ENCODE results near the gene MYF5. TPM values are rescaled to one million over a fixed set of nuclear protein-coding genes. Genes with fewer than 3 reads are reported as not detected.

MYF5 gene
- polyA plus RNA-seq, 1 of the 3 experiments (the other 2 are of a cell fraction): not detected

DNA sequence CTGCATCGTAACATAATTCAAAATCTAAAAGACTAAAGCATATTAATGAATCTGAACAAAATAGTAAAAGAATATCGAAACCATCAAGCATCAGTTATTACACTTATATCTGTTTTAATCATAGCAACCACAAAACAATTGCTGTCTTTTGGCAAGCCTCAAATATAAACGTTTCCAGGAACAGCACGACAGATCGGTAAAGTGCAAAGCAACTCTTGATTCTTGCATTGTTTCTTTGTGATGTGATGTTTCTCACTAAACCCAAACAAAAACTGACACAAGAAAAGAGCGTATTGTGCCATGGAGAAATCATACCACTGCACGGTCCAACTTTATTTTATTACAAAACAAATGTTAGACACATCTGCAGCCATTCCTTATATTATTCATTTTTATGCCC is 18.5 kb upstream of the MYF5 start (continued):
- TF ChIP-seq, protein P1, sequence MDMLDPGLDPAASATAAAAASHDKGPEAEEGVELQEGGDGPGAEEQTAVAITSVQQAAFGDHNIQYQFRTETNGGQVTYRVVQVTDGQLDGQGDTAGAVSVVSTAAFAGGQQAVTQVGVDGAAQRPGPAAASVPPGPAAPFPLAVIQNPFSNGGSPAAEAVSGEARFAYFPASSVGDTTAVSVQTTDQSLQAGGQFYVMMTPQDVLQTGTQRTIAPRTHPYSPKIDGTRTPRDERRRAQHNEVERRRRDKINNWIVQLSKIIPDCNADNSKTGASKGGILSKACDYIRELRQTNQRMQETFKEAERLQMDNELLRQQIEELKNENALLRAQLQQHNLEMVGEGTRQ (IDR thresholded peaks at IDR 0.05; ENCODE audit: borderline replicate concordance, low read depth, low read length): no peak
- TF ChIP-seq TAF1 (IDR thresholded peaks at IDR 0.05; ENCODE audit: borderline replicate concordance, low read depth, low read length) (no peak), PBX3 (IDR thresholded peaks at IDR 0.05) (no peak), USF1 (IDR thresholded peaks at IDR 0.05; ENCODE audit: borderline replicate concordance, low read depth) (no peak), IRF3 (IDR thresholded peaks at IDR 0.05; ENCODE audit: low read depth, low read length) (no peak), GABPA (IDR thresholded peaks at IDR 0.05; ENCODE audit: low read depth) (no peak), SMC3 (IDR thresholded peaks at IDR 0.05; ENCODE audit: low read depth, low read length) (no peak), MEF2A (IDR thresholded peaks at IDR 0.05; ENCODE audit: borderline replicate concordance, low read depth) (no peak), JUND (IDR thresholded peaks at IDR 0.05) (no peak), EP300 (IDR thresholded peaks at IDR 0.05; ENCODE audit: borderline replicate concordance in 1 of 2, low read depth in 1 of 2, low read length in 1 of 2) (no peak)

DNA sequence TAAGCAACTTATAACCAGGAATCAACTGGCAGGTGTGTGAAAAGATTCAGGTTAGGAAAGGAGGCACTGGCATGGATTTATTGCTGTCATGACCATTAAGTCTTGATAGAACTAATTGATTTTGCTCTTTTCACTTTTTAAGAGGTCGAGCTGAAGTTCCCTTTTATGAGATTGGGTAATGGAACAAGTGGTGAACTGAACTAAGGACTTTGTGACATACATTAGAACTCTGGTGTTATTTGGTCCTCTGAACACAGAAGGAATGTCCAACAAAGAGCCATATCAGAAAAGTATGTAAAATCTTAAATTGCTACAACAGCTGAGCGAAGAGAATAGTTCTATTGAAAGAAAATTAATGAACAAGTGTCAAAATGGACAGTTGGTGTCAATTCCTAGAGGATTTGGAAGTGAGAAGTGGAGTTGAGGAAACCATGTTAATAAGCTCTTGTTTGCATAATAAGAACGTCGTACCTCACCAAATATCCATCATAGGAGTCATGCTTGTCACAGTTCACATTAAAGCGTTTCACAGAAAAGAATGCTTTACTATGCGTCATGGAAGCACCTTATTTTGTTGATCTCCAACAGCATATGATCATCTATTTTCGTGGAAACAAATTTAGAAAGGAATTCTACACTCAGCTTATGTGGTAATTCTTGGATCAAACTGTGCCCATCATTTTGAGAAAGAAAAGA is 17.7 kb upstream of the MYF5 start:
- no peak overlapping the region for H2AFZ ChIP-seq (ENCODE audit: low read depth)
- H3K4me1 ChIP-seq (ENCODE audit: control insufficient read depth in 1 of 2, insufficient read depth in 2 of 2, low read depth in 1 of 2, low read length in 1 of 2): 0 out of 4 replicates have a peak, but pooled peaks cover 0 to 2% of the 10 kb centered on the region in 2 experiments
- H3K9ac ChIP-seq: no peak overlapping the region
- H3K4me2 ChIP-seq: no peak overlapping the region
- no peak overlapping the region for H3K27ac ChIP-seq (ENCODE audit: low read depth in 2 of 2, low read length in 1 of 2)
- no peaks in the 10 kb centered on the region for H3F3A ChIP-seq (replicated peaks; ENCODE audit: insufficient read depth)
- ChIA-PET CTCF (interaction anchor here (2.0 kb wide), 1 partner anchor 12 kb away, joined by 8 read pairs; no protein-coding TSS in a partner anchor), POLR2A (interaction anchor here (0.6 kb wide), 1 partner anchor 62 kb away, joined by 5 read pairs; no protein-coding TSS in a partner anchor)
- TF ChIP-seq GATA2 (CRISPR knock-in tag; IDR thresholded peaks at IDR 0.05) (no peak), EP300 (IDR thresholded peaks at IDR 0.05; ENCODE audit: borderline replicate concordance in 1 of 2, low read depth in 1 of 2, low read length in 1 of 2) (no peak), TAF1 (IDR thresholded peaks at IDR 0.05; ENCODE audit: borderline replicate concordance, low read depth, low read length) (no peak), RFX5 (IDR thresholded peaks at IDR 0.05; ENCODE audit: low read length) (no peak), POLR2AphosphoS5 (IDR thresholded peaks at IDR 0.05; ENCODE audit: low read depth, low read length) (no peak), FOXJ3 (CRISPR knock-in tag; IDR thresholded peaks at IDR 0.05) (no peak), FOSL2 (IDR thresholded peaks at IDR 0.05; ENCODE audit: borderline replicate concordance, low read depth) (no peak), TEAD4 (IDR thresholded peaks at IDR 0.05; ENCODE audit: borderline replicate concordance, insufficient read depth) (no peak), FOXM1 (IDR thresholded peaks at IDR 0.05; ENCODE audit: low read depth) (no peak), USF1 (IDR thresholded peaks at IDR 0.05; ENCODE audit: borderline replicate concordance, low read depth) (no peak), MEF2A (IDR thresholded peaks at IDR 0.05; ENCODE audit: borderline replicate concordance, low read depth) (no peak), GABPA (IDR thresholded peaks at IDR 0.05; ENCODE audit: low read depth) (no peak), TCF12 (IDR thresholded peaks at IDR 0.05) (no peak), IRF3 (IDR thresholded peaks at IDR 0.05; ENCODE audit: low read depth, low read length) (no peak), NFIC (IDR thresholded peaks at IDR 0.05; ENCODE audit: borderline replicate concordance) (no peak), SIN3A (IDR thresholded peaks at IDR 0.05; ENCODE audit: borderline replicate concordance, low read depth, low read length) (no peak)
- TF ChIP-seq, protein P1 (IDR thresholded peaks at IDR 0.05; ENCODE audit: borderline replicate concordance, low read depth, low read length): no peak
- H4K20me1 ChIP-seq (ENCODE audit: insufficient read depth): no peaks in the 10 kb centered on the region
- WGBS (ENCODE audit: low lambda C conversion rate): 9% methylated on average over 7 of the region's 7 CpGs
- H3K27me3 ChIP-seq (ENCODE audit: insufficient read depth): peaks cover 18% of the 10 kb centered on the region; the same call in 1 of the 2 replicates
- H3K36me3 ChIP-seq (replicated peaks in 1 of 2; ENCODE audit: control insufficient read depth in 1 of 2, insufficient read depth in 2 of 2, low read length in 1 of 2): no peaks in the 10 kb centered on the region
- DNase-seq: no peak
- no peak overlapping the region for H3K4me3 ChIP-seq (ENCODE audit: low read depth in 2 of 2, low read length in 1 of 2)
- no peaks in the 10 kb centered on the region for H3K79me2 ChIP-seq (ENCODE audit: insufficient read depth)
- H3K9me2 ChIP-seq: no peaks in the 10 kb centered on the region; the same call in 1 of the 2 replicates
- no peaks in the 10 kb centered on the region for H3K9me3 ChIP-seq
